ENCODE measurements around the gene PICK1.
A peak's percentile ranks its signal among the peaks of the same experiment; 100 is the strongest.

The PICK1 gene

GRCh38 chr22:38069372-38070249 is 12.4 kb downstream of the PICK1 start:
- TF ChIP-seq MYC (IDR thresholded peaks at IDR 0.05; ENCODE audit: low read depth, low read length), result no peak
- peak; percentile 33 for TF ChIP-seq CTCF (IDR thresholded peaks at IDR 0.05; ENCODE audit: low read depth, low read length)
- H3K4me3 ChIP-seq (ENCODE audit: low read depth, low read length), result no peak overlapping the region
- peak; percentile 47 for DNase-seq (ENCODE audit: low read depth)

GRCh38 chr22:38070250-38070921 is 13.2 kb downstream of the PICK1 start:
- TF ChIP-seq POLR2A (IDR thresholded peaks at IDR 0.05; ENCODE audit: extremely low read depth, insufficient read length), result no peak
- TF ChIP-seq MYC (IDR thresholded peaks at IDR 0.05; ENCODE audit: low read depth, low read length), result no peak
- no peak for TF ChIP-seq CTCF (IDR thresholded peaks at IDR 0.05; ENCODE audit: low read depth, low read length)
- no peak for TF ChIP-seq MAX (IDR thresholded peaks at IDR 0.05; ENCODE audit: low read depth, low read length)
- no peak for DNase-seq (ENCODE audit: low read depth)
- H3K4me3 ChIP-seq (ENCODE audit: low read depth, low read length), result no peak overlapping the region

- DNase-seq (ENCODE audit: low read depth), result no peak
- no peak overlapping the region for H3K4me3 ChIP-seq (ENCODE audit: low read depth, low read length)
- TF ChIP-seq CTCF (IDR thresholded peaks at IDR 0.05; ENCODE audit: low read depth, low read length) (no peak), POLR2A (IDR thresholded peaks at IDR 0.05; ENCODE audit: extremely low read depth, insufficient read length) (no peak), MAX (IDR thresholded peaks at IDR 0.05; ENCODE audit: low read depth, low read length) (no peak), MYC (IDR thresholded peaks at IDR 0.05; ENCODE audit: low read depth, low read length) (no peak)
Observed at GRCh38 chr22:38071421-38072321, 14.5 kb downstream of the PICK1 start.

GRCh38 chr22:38072322-38073149 is 15.3 kb downstream of the PICK1 start:
- no peak for DNase-seq (ENCODE audit: low read depth)
- no peak overlapping the region for H3K4me3 ChIP-seq (ENCODE audit: low read depth, low read length)
- no peak for TF ChIP-seq POLR2A (IDR thresholded peaks at IDR 0.05; ENCODE audit: extremely low read depth, insufficient read length)
- TF ChIP-seq MAX (IDR thresholded peaks at IDR 0.05; ENCODE audit: low read depth, low read length), result no peak
- TF ChIP-seq CTCF (IDR thresholded peaks at IDR 0.05; ENCODE audit: low read depth, low read length), result no peak
- TF ChIP-seq MYC (IDR thresholded peaks at IDR 0.05; ENCODE audit: low read depth, low read length), result no peak

Measured in NB4 (cell line).